Measurements from ENCODE around the gene TRIM41.
"Not testable (repeated sequence)": the region's sequence is repeated elsewhere in the genome, so short reads cannot be mapped to it uniquely, and the experiment has no call there.

TRIM41 gene

GRCh38 chr5:181259283-181259682 is 36.2 kb downstream of the TRIM41 start:
- ATAC-seq = no peak

GRCh38 chr5:181259974-181260719 is 37.1 kb downstream of the TRIM41 start:
- ATAC-seq = no peak

- peak; percentile 89 to 91 for ATAC-seq
These were observed 37.7 kb downstream of the TRIM41 start, which contains the start of gene TRIM52 for GRCh38 chr5:181260720-181261319. TRIM52 (minus strand) TSS chr5:181261143; CDS start chr5:181260813, 330 bp downstream.

- ATAC-seq = peak; percentile 66 to 67
These were observed 38.4 kb downstream of the TRIM41 start for GRCh38 chr5:181261320-181262049.

- ATAC-seq = no peak
These were observed 40.6 kb downstream of the TRIM41 start for GRCh38 chr5:181263633-181264032.

- no peak for ATAC-seq
These were observed 42.1 kb downstream of the TRIM41 start for GRCh38 chr5:181265092-181265671.

- ATAC-seq = not testable (repeated sequence)
These were observed 44.3 kb downstream of the TRIM41 start for GRCh38 chr5:181267291-181267904.

- not testable (repeated sequence) for ATAC-seq
These were observed 44.8 kb downstream of the TRIM41 start for GRCh38 chr5:181267907-181268306.

GRCh38 chr5:181271081-181271480 is 48.0 kb downstream of the TRIM41 start:
- ATAC-seq = no peak

GRCh38 chr5:181273433-181273744 is 50.3 kb downstream of the TRIM41 start:
- not testable (repeated sequence) for ATAC-seq

- ATAC-seq = no peak
These were observed 57.2 kb downstream of the TRIM41 start for GRCh38 chr5:181280251-181280762.

GRCh38 chr5:181281077-181281983 is 58.2 kb downstream of the TRIM41 start:
- ATAC-seq = no peak

GRCh38 chr5:181281984-181282316 is 58.9 kb downstream of the TRIM41 start:
- ATAC-seq = no peak

GRCh38 chr5:181282415-181282814 is 59.3 kb downstream of the TRIM41 start:
- ATAC-seq = not testable (repeated sequence)

- no peak for ATAC-seq
These were observed 59.8 kb downstream of the TRIM41 start for GRCh38 chr5:181282874-181283273.

GRCh38 chr5:181283347-181283746 is 60.3 kb downstream of the TRIM41 start:
- ATAC-seq = no peak

GRCh38 chr5:181283841-181284755 is 61.0 kb downstream of the TRIM41 start:
- not testable (repeated sequence) for ATAC-seq

Data from activated CD4-positive, CD25-positive, alpha-beta regulatory T cell treated with anti-CD3 and anti-CD28 coated beads, Interleukin-2, amount 50 U/mL, for 24 hours (primary cell).